AG09319 (cell line): Measurements from ENCODE around the gene APOL2.

Source experiments
- DNase-seq: peaks from one replicate; pipeline ENCODE4 v3.0.0-alpha.2; 2010; ENCODE audit warnings: low read depth; ENCODE audit errors: extremely low read depth
- CTCF ChIP-seq: IDR thresholded peaks from 2 replicates; pipeline ENCODE4 v1.5.1; 2011; ENCODE audit warnings: low read depth, mild to moderate bottlenecking, inconsistent platforms, low read length, moderate library complexity

APOL2 gene

DNA sequence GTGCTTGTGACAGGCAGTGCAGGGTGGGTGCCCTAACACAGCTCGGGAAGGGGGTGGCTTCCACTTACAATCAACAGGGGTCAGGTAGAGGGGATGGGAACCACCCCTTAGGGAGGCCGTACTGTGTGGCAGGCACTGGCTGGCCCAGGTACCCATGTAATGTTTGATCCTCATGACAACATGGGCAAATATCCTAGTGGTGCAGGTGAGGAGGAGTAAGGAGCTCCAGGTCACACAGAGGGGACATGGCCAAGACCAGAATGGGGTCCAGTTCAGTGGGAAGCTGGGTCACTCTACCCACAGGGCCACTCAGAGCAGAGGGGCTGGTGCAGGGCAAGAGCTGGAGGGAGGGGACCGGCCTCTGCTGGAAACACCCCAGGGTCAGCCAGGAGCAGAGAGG lies 40.8 kb downstream of the APOL2 start:
- DNase-seq = no peak

GRCh38 chr22:36197514-36198146 lies 41.7 kb downstream of the APOL2 start:
- no peak for TF ChIP-seq CTCF
- DNase-seq = no peak

More for the DNA sequence above, 40.8 kb downstream of the APOL2 start:
- no peak for TF ChIP-seq CTCF

- DNase-seq = peak; percentile 55
- no peak for TF ChIP-seq CTCF
Measured at GRCh38 chr22:36197065-36197440, 42.3 kb downstream of the APOL2 start.

DNA sequence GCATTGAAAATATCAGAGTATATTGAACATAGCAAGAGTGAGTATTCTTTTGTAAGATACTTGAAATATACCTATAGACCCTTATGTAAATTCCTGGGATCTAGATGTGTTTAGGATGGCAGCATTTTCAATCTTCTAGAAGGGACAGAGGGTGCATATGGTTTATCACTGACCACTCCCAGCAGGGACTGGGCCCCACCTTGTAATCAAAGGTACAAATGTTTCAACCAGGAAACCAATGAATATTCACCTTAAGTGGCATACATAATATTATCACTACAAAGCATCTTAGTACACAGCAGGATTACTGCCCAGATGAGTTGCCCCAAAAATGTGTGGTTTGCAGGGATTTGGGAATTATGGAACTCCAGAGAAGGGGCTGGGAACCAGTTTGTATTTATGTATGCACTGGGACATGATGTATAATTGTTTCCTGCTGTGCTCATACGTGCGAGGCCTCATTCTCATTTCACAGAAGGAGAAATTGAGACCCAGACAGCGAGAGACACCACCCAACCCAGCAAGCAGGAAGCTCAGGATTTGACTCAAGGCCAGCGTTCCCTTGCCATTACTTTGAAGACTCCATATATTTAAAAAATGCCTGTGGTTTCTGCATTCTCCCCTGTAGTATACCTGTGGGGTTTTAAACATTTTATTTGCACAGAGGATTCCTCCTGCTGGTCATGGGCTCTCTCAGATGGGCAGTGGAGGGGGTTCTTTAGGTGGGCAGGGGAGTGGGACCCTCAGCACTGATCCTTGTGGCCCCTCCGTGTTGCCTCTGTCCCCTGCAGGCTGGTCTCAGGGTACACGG lies 42.9 kb downstream of the APOL2 start:
- no peak for TF ChIP-seq CTCF
- no peak for DNase-seq

DNA sequence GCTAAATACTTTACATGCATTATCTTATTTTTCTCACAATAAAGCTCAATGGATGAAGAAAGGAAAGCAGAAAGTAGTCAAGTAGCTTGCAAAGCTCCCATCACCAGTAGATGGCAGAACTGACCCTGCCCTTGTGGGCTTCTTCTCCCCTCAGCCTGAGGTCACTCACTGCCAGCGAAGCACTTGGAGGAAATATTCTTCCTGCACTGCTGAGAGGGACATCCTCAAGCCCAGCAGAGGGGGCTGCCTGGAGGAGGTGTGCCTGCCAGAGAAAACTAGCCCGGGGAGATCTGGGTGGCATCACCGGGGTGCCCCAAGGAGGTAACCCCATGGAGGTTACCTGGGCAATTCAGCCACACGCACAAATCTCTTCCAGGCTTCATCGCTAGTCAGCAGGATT lies 44.4 kb downstream of the APOL2 start:
- peak; percentile 49 for DNase-seq

DNA sequence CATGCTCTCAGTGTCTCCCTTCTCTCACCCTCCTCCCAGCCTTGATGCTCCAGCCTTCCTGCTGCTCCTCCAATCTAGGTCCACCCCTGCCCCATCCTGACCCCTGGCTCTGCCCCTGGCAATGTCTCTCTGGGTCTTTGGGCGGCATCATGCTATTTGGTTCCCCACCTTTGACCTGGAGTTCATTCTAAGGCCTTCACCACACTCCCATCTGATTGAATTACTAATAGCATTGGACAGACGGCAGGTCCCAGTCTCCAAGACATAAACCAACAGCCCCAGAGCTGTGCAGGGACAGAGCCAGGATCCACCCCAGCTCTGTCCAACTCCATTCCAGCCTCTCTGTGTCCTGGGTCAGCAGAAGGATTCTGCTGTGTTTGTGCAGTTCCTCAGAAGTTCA lies 44.9 kb downstream of the APOL2 start:
- TF ChIP-seq CTCF = no peak
- no peak for DNase-seq

More for the DNA sequence above, 44.4 kb downstream of the APOL2 start:
- TF ChIP-seq CTCF = peak; percentile 77

DNA sequence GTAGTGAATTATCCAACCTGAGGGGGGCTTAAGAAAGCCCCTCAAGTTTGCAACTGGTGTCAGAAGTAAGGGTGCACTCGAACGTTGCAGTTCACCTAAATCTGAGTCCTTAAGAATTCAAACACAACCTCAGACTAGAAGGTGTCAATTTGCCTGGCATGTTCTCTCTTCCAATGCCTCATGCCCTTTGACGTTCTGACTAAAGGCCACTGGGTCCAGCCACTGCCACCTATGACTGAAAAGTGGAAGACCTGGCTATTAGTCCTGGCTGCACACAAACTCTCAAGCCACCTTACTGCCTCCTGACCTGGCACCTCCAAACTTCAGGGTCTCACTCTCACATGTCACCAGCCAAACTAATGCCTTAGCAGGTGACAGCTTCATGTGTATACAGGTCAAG lies 45.8 kb downstream of the APOL2 start:
- TF ChIP-seq CTCF = no peak
- no peak for DNase-seq
